Measurements from ENCODE around the gene STK32B.

The STK32B gene

DNA sequence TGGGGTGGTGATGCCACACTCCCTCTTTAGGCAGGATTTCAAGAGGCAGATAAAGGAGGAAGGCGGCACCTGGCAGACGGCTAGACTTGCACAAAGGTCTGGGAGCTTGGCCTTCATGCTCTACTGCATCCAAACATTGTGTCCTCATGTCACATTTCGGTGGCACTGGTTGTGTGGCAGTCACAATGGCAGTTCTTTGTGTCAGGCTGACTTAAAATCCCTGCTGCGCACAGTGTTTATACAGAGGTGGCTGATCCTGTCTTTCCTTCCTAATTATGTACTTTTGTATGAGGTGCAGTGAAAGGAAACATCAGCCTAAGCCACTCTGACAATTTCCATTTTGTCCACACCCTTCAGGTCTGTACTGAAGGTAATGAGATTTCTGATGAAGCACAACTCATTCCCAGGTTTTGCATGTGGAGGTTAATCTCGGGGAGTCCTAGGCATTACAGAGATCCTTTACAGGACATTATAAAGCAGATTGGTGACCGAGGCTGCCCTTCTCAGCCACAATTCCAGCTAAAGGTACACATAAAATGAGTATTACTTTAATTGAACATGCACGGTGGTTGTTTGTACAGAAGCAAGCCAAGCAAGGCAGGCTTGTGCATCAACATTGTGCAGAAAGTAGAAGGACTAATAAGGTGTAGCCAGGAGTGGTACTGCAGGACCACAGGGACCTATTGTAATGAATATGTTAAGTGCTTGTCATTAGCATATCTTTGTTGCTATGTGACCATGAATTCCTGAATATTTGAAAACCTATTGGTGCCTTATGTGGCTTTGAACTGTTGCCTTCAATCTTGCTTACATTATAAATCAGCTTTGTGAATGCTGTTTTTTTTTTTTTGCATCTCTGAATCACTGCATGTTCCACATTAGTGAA lies 147.6 kb downstream of the STK32B start:
- H3K4me1 ChIP-seq (ENCODE audit: insufficient read depth, low read length) = no peaks in the 10 kb centered on the region
- H3K9me3 ChIP-seq (ENCODE audit: low read length) = no peaks in the 10 kb centered on the region

DNA sequence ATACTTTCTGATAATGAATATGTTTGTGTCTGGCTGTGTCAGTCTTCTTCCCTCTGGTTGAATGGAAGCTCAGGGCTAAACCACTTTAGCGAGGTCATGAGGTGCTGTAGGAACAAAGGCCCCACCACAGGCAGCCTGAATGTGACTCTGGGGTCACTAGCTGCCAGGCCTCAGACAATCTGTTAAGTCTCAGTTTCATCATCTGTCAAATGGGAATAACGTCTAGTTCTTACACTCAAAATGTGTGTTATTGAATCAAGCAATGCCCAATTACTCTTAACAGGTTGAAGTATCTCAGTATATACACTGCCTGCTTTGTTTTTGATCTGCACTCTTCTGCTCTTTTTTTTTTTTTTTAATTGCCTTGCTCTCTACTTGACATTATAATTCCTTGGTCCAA lies 148.6 kb downstream of the STK32B start:
- Histone ChIP-seq H3K4me1 (ENCODE audit: insufficient read depth, low read length) (no peaks in the 10 kb centered on the region), H3K9ac (ENCODE audit: low read length) (no peak overlapping the region), H3K27me3 (ENCODE audit: control insufficient read depth in 1 of 2, insufficient read depth in 2 of 2, low read length in 2 of 2) (no peaks in the 10 kb centered on the region), H3K36me3 (ENCODE audit: insufficient read depth, low read length) (no peaks in the 10 kb centered on the region), H3K9me3 (ENCODE audit: low read length) (no peaks in the 10 kb centered on the region), H3K4me3 (ENCODE audit: low read depth in 1 of 2, low read length in 2 of 2) (no peak overlapping the region), H3K27ac (ENCODE audit: low read depth, low read length) (no peak overlapping the region)

More for the DNA sequence above, 147.6 kb downstream of the STK32B start:
- Histone ChIP-seq H3K4me3 (ENCODE audit: low read depth in 1 of 2, low read length in 2 of 2) (no peak overlapping the region), H3K27ac (ENCODE audit: low read depth, low read length) (no peak overlapping the region), H3K27me3 (ENCODE audit: control insufficient read depth in 1 of 2, insufficient read depth in 2 of 2, low read length in 2 of 2) (no peaks in the 10 kb centered on the region), H3K36me3 (ENCODE audit: insufficient read depth, low read length) (no peaks in the 10 kb centered on the region), H3K9ac (ENCODE audit: low read length) (no peak overlapping the region)

DNA sequence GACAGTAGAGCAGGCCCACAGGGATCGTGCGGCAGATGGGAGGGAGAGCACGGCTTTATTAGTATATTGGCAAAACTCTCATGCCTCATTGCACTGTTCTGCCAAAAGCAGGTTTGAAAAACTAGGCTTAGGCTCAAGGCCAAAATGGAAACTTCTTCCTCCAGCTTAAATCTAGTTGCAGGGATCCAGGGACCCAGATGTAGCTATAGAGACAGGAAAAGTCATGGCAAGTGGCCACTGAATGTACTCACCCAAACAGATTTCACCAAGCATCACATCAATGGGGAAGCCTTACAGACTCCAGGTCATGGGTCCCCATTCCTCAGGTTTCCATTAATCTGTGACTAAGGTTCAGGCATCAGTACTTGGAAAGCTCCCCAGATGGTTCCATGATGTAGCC lies 149.2 kb downstream of the STK32B start:
- Histone ChIP-seq H3K4me3 (ENCODE audit: low read depth in 1 of 2, low read length in 2 of 2) (no peak overlapping the region), H3K4me1 (ENCODE audit: insufficient read depth, low read length) (no peaks in the 10 kb centered on the region), H3K9ac (ENCODE audit: low read length) (no peak overlapping the region), H3K27ac (ENCODE audit: low read depth, low read length) (no peak overlapping the region), H3K27me3 (ENCODE audit: control insufficient read depth in 1 of 2, insufficient read depth in 2 of 2, low read length in 2 of 2) (no peaks in the 10 kb centered on the region), H3K36me3 (ENCODE audit: insufficient read depth, low read length) (no peaks in the 10 kb centered on the region), H3K9me3 (ENCODE audit: low read length) (no peaks in the 10 kb centered on the region)

DNA sequence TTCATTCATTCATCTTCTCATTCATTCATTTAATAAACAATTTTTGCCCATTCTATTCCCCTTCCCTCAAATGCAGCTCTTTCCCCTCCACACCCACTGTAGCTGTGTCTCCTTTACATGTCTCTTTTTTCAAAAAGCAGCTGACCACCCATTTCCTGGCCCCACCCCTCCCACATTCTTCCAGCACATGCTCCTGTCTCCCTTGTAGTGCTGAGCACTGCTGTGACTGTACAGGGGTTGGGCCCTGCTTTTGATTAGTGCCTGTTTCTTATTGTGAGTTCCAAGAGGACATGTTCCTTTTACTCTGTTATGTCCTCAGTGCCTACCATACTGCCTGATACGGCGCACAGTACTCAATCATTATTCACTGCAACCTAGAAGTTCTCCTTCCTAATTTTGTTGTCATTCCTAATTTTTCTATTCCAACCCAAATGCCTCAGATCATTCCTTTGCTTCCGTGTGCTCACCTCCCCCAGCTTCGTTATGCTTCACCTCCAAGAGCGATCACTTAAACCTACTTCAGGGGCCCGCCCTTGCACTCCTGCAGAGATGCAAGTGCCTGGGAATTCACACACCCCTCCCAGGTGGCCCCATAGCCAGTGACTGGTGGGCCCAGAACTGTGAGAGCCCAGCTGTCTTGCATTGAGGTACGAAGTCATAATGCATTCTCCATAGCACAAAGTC lies 152.2 kb downstream of the STK32B start:
- H3K4me1 ChIP-seq (ENCODE audit: insufficient read depth, low read length) = no peaks in the 10 kb centered on the region
- H3K4me3 ChIP-seq (ENCODE audit: low read depth in 1 of 2, low read length in 2 of 2) = no peak overlapping the region
- no peaks in the 10 kb centered on the region for H3K27me3 ChIP-seq (ENCODE audit: control insufficient read depth in 1 of 2, insufficient read depth in 2 of 2, low read length in 2 of 2)
- no peak overlapping the region for H3K27ac ChIP-seq (ENCODE audit: low read depth, low read length)
- H3K36me3 ChIP-seq (ENCODE audit: insufficient read depth, low read length) = no peaks in the 10 kb centered on the region
- H3K9me3 ChIP-seq (ENCODE audit: low read length) = no peaks in the 10 kb centered on the region
- no peak overlapping the region for H3K9ac ChIP-seq (ENCODE audit: low read length)

DNA sequence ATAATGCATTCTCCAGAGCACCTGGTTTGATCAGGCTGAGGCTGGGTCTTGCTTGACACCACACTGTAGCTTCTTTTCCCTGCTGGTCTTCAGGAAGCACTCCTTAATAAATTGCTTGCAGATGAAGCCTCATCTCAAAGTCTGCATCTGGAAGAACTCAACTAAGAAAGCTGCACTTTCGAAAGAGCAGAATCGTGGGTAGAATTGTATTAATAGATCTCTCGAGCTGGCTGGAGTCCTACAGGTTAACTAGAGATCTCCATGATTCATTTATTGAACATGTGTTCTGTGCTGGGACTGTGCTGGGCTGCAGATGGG lies 152.7 kb downstream of the STK32B start:
- Histone ChIP-seq H3K36me3 (ENCODE audit: insufficient read depth, low read length) (no peaks in the 10 kb centered on the region), H3K9ac (ENCODE audit: low read length) (no peak overlapping the region), H3K27me3 (ENCODE audit: control insufficient read depth in 1 of 2, insufficient read depth in 2 of 2, low read length in 2 of 2) (no peaks in the 10 kb centered on the region), H3K9me3 (ENCODE audit: low read length) (no peaks in the 10 kb centered on the region), H3K4me1 (ENCODE audit: insufficient read depth, low read length) (no peaks in the 10 kb centered on the region), H3K4me3 (ENCODE audit: low read depth in 1 of 2, low read length in 2 of 2) (no peak overlapping the region), H3K27ac (ENCODE audit: low read depth, low read length) (no peak overlapping the region)

DNA sequence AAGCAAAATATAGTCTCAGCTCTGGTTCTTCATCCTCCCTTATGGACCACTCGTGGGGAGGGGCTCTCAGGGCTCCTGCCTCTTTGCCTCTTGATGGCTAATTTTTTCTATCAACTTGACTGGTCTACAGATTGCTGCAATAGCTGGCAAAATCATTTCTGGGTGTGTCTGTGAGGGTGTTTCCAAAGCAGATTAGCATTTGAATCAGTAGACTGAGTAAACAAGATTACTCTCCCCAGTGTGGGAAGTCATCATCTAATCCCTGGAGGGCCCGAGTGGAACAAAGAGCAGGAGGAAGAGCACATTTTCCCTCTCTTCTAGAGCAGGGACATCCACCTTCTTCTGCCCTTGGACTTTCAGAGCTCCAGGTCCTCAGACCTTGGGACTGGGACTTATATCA lies 153.5 kb downstream of the STK32B start:
- Histone ChIP-seq H3K36me3 (ENCODE audit: insufficient read depth, low read length) (no peaks in the 10 kb centered on the region), H3K9me3 (ENCODE audit: low read length) (no peaks in the 10 kb centered on the region), H3K27ac (ENCODE audit: low read depth, low read length) (no peak overlapping the region), H3K4me3 (ENCODE audit: low read depth in 1 of 2, low read length in 2 of 2) (no peak overlapping the region), H3K4me1 (ENCODE audit: insufficient read depth, low read length) (no peaks in the 10 kb centered on the region), H3K27me3 (ENCODE audit: control insufficient read depth in 1 of 2, insufficient read depth in 2 of 2, low read length in 2 of 2) (no peaks in the 10 kb centered on the region), H3K9ac (ENCODE audit: low read length) (no peak overlapping the region)

DNA sequence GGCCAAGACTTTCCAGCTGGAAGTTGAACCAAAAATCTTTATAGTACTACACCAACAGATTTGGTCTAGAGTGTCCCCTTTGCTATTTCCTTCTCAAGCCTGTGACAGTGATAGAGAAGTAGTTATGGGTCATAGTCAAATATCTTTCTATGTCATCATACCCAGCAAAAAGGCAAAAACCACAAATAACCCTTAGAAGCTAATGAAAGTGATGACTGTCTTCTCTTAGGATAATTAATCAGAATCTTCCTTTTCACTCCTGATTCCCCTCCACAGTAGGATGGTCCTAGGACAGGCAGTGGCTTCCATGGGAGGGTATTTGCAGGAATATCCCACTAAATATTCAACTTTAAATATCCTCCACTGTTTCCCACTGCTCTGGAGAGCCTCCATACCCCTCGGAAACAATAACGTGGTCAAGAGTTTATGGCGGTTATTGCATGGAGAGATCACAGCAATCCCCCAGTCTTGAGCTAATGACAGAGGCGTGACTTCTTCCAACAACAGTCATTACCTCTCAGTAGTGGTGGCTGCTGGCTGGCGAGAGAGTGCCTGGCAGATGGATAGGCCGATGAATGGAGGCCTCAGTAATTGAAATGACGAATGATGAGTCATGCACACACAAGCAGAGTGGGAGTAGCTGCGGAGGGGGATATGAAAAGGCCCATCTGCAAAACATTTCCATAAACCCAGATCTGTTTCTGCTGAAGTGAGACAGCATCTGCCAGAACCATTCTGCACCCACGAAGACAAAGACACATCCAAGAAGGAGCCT lies 154.9 kb downstream of the STK32B start:
- Histone ChIP-seq H3K36me3 (ENCODE audit: insufficient read depth, low read length) (no peaks in the 10 kb centered on the region), H3K9me3 (ENCODE audit: low read length) (no peaks in the 10 kb centered on the region), H3K4me3 (ENCODE audit: low read depth in 1 of 2, low read length in 2 of 2) (no peak overlapping the region), H3K27ac (ENCODE audit: low read depth, low read length) (no peak overlapping the region), H3K4me1 (ENCODE audit: insufficient read depth, low read length) (no peaks in the 10 kb centered on the region), H3K9ac (ENCODE audit: low read length) (no peak overlapping the region), H3K27me3 (ENCODE audit: control insufficient read depth in 1 of 2, insufficient read depth in 2 of 2, low read length in 2 of 2) (no peaks in the 10 kb centered on the region)

DNA sequence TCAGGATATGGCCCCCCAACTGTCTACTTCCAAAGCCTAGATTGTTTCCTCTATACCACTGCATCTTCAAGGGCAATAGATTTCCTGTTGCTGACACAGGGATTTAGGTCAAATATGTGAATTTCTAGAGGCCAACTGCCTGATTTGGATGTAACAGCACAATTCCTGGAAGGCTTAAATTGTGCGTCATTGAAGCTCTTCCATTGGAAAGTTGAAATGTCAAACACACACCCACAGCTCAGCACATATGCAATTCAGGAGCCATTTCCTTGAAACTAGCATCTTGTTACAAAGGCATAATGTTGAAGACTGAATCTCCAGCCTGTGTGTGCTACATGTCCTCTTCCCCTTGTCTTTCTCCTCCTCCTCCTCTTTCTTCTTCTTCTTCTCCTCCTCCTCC lies 158.6 kb downstream of the STK32B start:
- Histone ChIP-seq H3K9me3 (ENCODE audit: low read length) (no peaks in the 10 kb centered on the region), H3K27me3 (ENCODE audit: control insufficient read depth in 1 of 2, insufficient read depth in 2 of 2, low read length in 2 of 2) (no peaks in the 10 kb centered on the region), H3K4me3 (ENCODE audit: low read depth in 1 of 2, low read length in 2 of 2) (no peak overlapping the region), H3K4me1 (ENCODE audit: insufficient read depth, low read length) (no peaks in the 10 kb centered on the region), H3K36me3 (ENCODE audit: insufficient read depth, low read length) (no peaks in the 10 kb centered on the region), H3K9ac (ENCODE audit: low read length) (no peak overlapping the region), H3K27ac (ENCODE audit: low read depth, low read length) (no peak overlapping the region)

DNA sequence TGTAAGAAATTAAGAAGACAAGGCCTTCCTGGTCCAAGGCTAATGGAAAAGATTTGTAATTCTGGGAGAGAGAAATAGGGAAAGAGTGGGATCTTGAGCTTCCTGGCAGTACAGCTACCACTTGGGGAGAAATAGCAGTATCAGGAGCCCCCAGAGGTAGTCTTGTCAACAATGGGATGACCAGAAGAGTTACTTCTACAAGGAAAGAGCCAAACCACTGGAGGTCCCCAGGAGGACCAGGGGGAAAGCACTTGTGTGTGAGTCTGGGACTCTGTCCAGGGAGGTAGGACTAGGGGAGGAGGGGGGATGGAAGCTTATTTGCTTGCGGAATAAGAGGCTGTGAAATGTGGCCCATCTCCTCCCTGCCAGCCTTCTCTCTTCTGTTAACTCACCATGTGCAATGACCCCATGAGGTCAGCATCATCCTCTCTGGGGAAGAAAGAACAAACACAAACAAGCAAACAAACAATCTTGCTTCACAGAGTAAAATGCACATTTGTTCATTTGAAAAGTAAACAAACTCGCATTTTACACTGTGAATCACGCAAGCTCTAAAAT lies 160.1 kb downstream of the STK32B start:
- Histone ChIP-seq H3K9ac (ENCODE audit: low read length) (no peak overlapping the region), H3K4me1 (ENCODE audit: insufficient read depth, low read length) (no peaks in the 10 kb centered on the region), H3K27me3 (ENCODE audit: control insufficient read depth in 1 of 2, insufficient read depth in 2 of 2, low read length in 2 of 2) (no peaks in the 10 kb centered on the region), H3K27ac (ENCODE audit: low read depth, low read length) (no peak overlapping the region), H3K9me3 (ENCODE audit: low read length) (no peaks in the 10 kb centered on the region), H3K4me3 (ENCODE audit: low read depth in 1 of 2, low read length in 2 of 2) (no peak overlapping the region), H3K36me3 (ENCODE audit: insufficient read depth, low read length) (no peaks in the 10 kb centered on the region)

DNA sequence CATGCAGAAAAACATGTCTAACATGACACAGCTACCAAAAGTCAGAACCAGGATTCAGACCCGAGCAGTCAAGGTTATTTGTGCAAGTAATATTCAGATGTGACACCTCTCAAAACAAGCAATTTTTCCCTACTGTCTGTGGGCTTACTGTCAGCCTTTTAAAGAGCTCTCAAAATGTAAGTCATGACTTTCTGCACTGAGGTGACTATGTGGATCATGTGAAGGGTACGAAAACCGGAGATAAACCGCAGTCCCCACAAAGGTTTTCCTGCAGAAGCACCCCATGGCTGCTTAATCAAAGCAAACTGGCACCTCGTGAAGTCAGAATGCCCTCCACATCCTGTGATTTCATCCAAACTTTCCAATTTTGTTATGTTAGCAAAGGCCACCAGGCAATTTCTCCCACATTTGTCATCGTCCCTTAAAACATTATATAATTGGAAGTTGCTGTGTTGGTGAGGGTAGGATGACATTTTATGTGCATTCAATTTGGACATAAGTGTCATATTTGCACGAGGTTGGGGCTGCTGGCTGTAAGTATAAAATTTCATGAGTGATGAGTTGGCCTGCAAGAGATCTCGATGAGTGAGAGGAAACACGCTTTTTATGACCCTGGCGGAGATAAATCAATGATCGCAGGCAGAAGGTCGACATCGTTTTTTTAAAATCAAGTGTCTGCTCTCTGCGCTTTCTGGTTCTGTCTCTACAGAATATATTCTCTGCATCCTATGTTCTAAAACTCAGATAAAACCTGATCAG lies 161.2 kb downstream of the STK32B start:
- H3K9ac ChIP-seq (ENCODE audit: low read length) = no peak overlapping the region
- H3K4me3 ChIP-seq (ENCODE audit: low read depth in 1 of 2, low read length in 2 of 2) = no peak overlapping the region
- H3K27ac ChIP-seq (ENCODE audit: low read depth, low read length) = no peak overlapping the region
- no peaks in the 10 kb centered on the region for H3K9me3 ChIP-seq (ENCODE audit: low read length)
- no peaks in the 10 kb centered on the region for H3K4me1 ChIP-seq (ENCODE audit: insufficient read depth, low read length)
- H3K27me3 ChIP-seq (ENCODE audit: control insufficient read depth in 1 of 2, insufficient read depth in 2 of 2, low read length in 2 of 2) = no peaks in the 10 kb centered on the region
- H3K36me3 ChIP-seq (ENCODE audit: insufficient read depth, low read length) = no peaks in the 10 kb centered on the region

Data from muscle layer of colon (tissue), 2 donors.